Natural killer cell (primary cell): ENCODE measurements around the gene TACC3. TPM values are rescaled to one million over a fixed set of nuclear protein-coding genes. Genes with fewer than 3 reads are reported as not detected.

Source experiments
- ATAC-seq, 3 donors: fragments of 150-1000 bp in 2 of 3; fragments of 200-7000 bp in 1 of 3; cut with Tn5 transposase; 1 replicate in 1 of 3; 2 replicates in 2 of 3; pipeline ENCODE4 v1.10.0; 2021; ENCODE audit warnings: mild to moderate bottlenecking in 2 of 3, moderate library complexity in 2 of 3
- DNase-seq, 2 donors: peaks; one replicate each; pipeline versions ENCODE4 v3.0.0 to v3.0.0-alpha.2; 2013 to 2021; ENCODE audit warnings: mixed read lengths in 1 of 2
- H3K27ac ChIP-seq: one replicate; pipeline ENCODE4 v1.5.1; 2013; ENCODE audit warnings: mild to moderate bottlenecking, low read length
- H3K27me3 ChIP-seq: one replicate; pipeline ENCODE4 v1.6.1; 2013; ENCODE audit warnings: low read length; ENCODE audit not compliant: control insufficient read depth, insufficient read depth
- H3K36me3 ChIP-seq: one replicate; pipeline ENCODE4 v1.6.1; 2013; ENCODE audit warnings: low read length; ENCODE audit not compliant: control insufficient read depth, insufficient read depth
- H3K4me1 ChIP-seq: one replicate; pipeline ENCODE4 v1.6.1; 2013; ENCODE audit warnings: low read length; ENCODE audit not compliant: control insufficient read depth, insufficient read depth
- H3K4me3 ChIP-seq: one replicate; pipeline ENCODE4 v1.5.1; 2013; ENCODE audit warnings: low read length
- H3K9me3 ChIP-seq: one replicate; pipeline ENCODE4 v1.6.1; 2013; ENCODE audit warnings: low read length; ENCODE audit not compliant: control insufficient read depth, insufficient read depth
- H3K27ac Mint-ChIP-seq, 2 donors: one replicate each; pipeline ENCODE4 v1.8.0; 2022; ENCODE audit warnings: mild to moderate bottlenecking in 2 of 2, mixed read lengths in 2 of 2, moderate library complexity in 1 of 2
- H3K27me3 Mint-ChIP-seq, 2 donors: one replicate each; pipeline ENCODE4 v1.8.0; 2022; ENCODE audit warnings: low read depth in 2 of 2, mixed read lengths in 2 of 2
- H3K36me3 Mint-ChIP-seq: one replicate; pipeline ENCODE4 v1.8.0; 2022; ENCODE audit warnings: mixed read lengths
- H3K4me1 Mint-ChIP-seq, 2 donors: one replicate each; pipeline ENCODE4 v1.8.0; 2022; ENCODE audit warnings: mixed read lengths in 2 of 2
- H3K4me3 Mint-ChIP-seq: one replicate; pipeline ENCODE4 v1.8.0; 2022; ENCODE audit warnings: mild to moderate bottlenecking, moderate library complexity, mixed read lengths
- H3K9me3 Mint-ChIP-seq, 2 donors: one replicate each; pipeline ENCODE4 v1.8.0; 2022; ENCODE audit warnings: mixed read lengths in 2 of 2
- CTCF ChIP-seq: fragments of 200-600 bp; IDR thresholded peaks from one replicate; pipeline ENCODE4 v1.8.0; 2022; ENCODE audit warnings: antibody characterized with exemption
- WGBS: methylation state at CpG from one replicate; pipeline ENCODE4 v1.1.7; 2013; ENCODE audit warnings: missing lambda C conversion rate; ENCODE audit not compliant: insufficient coverage; 5-methylcytosine and 5-hydroxymethylcytosine counted together
- intact Hi-C: fragments of 100-400 bp; cut with micrococcal nuclease; formaldehyde crosslinking; loops from one replicate; pipeline ENCODE4 v1.14.2; 2022
- total RNA-seq, 4 donors: library from RNA; stranded (reverse); fragments of 120-200 nt in 1 of 4; gene quantifications; one replicate each; pipeline versions ENCODE4 v1.2.3 to v1.2.4, GENCODE V29; 2013 to 2022

Gene TACC3
- total RNA-seq, 3 donors from 2014 or later (not counting 1 experiment from before 2014, with no cell fraction given), result 23.4 to 43.7 (median 32.5) TPM

DNA sequence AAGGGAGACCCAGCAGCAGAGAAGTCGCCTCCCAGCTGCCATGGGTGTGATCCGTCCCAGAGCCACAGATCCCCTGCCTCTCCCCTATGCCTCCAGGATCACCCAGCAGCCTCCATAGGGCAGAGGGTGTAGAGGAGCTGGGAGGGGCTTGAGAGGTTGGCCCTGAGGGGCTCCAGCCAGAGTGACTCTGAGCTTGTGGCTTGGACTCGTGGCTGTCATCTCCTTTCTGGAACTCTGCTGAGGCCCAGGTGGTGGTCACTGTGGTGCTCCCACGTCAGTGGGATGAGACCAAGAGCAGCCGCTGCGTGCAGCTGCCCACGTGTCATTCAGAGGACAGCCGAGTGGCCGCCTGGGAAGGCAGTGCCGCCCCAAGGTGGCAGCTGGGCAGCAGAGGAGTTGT, 4.2 kb downstream of the TACC3 start:
- Mint-ChIP-seq H3K27ac (no peak overlapping the region), H3K36me3 (no peaks in the 10 kb centered on the region), H3K4me1 (peaks cover 30 to 37% of the 10 kb centered on the region in 2 donors), H3K4me3 (no peak overlapping the region), H3K9me3 (no peaks in the 10 kb centered on the region), H3K27me3 (no peaks in the 10 kb centered on the region)
- intact Hi-C loops, result no loop called here
- DNase-seq (no peak), ATAC-seq (no peak)
- WGBS, result 90% methylated on average over 9 of the region's 10 CpGs
- TF ChIP-seq CTCF, result no peak
- H3K4me3 ChIP-seq, result no peak overlapping the region
- H3K4me1 ChIP-seq, result peaks cover 51% of the 10 kb centered on the region
- no peaks in the 10 kb centered on the region for H3K9me3 ChIP-seq
- H3K27ac ChIP-seq, result no peak overlapping the region
- H3K27me3 ChIP-seq, result no peaks in the 10 kb centered on the region
- peaks cover 20% of the 10 kb centered on the region for H3K36me3 ChIP-seq

DNA sequence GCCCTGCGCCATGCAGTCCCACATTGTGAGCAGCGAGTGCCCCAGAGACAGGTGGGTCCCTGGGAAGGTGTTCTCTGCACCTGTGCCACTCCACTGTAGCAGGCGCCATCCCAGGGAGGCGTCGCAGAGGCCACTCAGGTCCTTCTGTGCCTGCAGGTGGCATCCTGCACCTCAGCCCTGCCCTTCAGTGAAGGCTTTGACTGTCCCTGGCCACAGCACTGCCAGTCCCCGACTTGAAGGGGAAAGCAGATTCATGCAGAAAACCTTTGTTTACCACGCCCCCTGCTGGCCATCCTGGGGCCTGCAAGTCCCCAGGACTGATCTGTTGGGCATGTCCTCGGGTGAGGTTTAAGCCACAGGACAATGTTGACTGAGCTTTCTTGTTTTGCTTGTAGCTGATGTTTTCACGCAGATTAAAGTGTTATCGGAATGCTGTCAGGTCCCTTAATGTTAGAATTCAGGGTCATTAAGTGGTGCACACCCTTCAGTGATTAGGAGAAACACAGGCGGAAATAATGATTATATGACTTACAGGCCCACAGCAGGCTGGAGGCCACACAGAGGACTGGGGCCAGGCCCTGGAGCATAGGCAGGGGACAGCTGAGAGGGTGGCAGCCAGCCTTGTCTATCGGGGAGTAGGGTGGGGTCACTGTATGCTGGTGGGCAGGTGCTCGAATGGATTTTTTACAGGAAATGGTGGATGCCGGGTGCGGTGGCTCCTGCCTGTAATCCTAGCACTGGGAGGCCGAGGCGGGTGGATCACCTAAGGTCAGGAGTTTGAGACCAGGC, 5.0 kb downstream of the TACC3 start:
- intact Hi-C loops, result loop anchor here (1.0 kb wide), 1 partner anchor 33 kb away; no protein-coding TSS in a partner anchor
- H3K36me3 Mint-ChIP-seq, result no peaks in the 10 kb centered on the region
- TF ChIP-seq CTCF, result peak; percentile 86
- ATAC-seq (peak; percentile 60 to 77 (median 63)), DNase-seq (peak; percentile 91 to 92)
- Histone ChIP-seq H3K27ac (no peak overlapping the region), H3K27me3 (no peaks in the 10 kb centered on the region), H3K4me3 (no peak overlapping the region), H3K4me1 (peaks cover 51% of the 10 kb centered on the region), H3K36me3 (peaks cover 26% of the 10 kb centered on the region), H3K9me3 (no peaks in the 10 kb centered on the region)
- no peaks in the 10 kb centered on the region for H3K9me3 Mint-ChIP-seq
- no peaks in the 10 kb centered on the region for H3K27me3 Mint-ChIP-seq
- H3K4me3 Mint-ChIP-seq, result peak overlapping the region; percentile 13
- H3K4me1 Mint-ChIP-seq, result peaks cover 30 to 37% of the 10 kb centered on the region in 2 donors
- WGBS, result 65% methylated on average over 17 of the region's 17 CpGs
- peak overlapping the region; percentile 58 to 61 for H3K27ac Mint-ChIP-seq

GRCh38 chr4:1727117-1728031, 6.1 kb downstream of the TACC3 start:
- TF ChIP-seq CTCF, result no peak
- H3K27me3 ChIP-seq, result no peaks in the 10 kb centered on the region
- intact Hi-C loops, result no loop called here
- DNase-seq (no peak), ATAC-seq (no peak)
- H3K4me3 Mint-ChIP-seq, result no peak overlapping the region
- H3K9me3 ChIP-seq, result no peaks in the 10 kb centered on the region
- no peaks in the 10 kb centered on the region for H3K36me3 Mint-ChIP-seq
- no peaks in the 10 kb centered on the region for H3K9me3 Mint-ChIP-seq
- no peak overlapping the region for H3K27ac Mint-ChIP-seq
- H3K4me3 ChIP-seq, result no peak overlapping the region
- H3K27ac ChIP-seq, result no peak overlapping the region
- no peaks in the 10 kb centered on the region for H3K27me3 Mint-ChIP-seq
- H3K36me3 ChIP-seq, result peaks cover 30% of the 10 kb centered on the region
- 67% methylated on average over 18 of the region's 18 CpGs for WGBS
- peaks cover 43% of the 10 kb centered on the region for H3K4me1 ChIP-seq
- peaks cover 24 to 30% of the 10 kb centered on the region in 2 donors for H3K4me1 Mint-ChIP-seq
